ENCODE data around the gene EBF3.

The EBF3 gene

GRCh38 chr10:129843702-129844101, 120.4 kb downstream of the EBF3 start:
- no peak for DNase-seq (ENCODE audit: low read depth in 1 of 2, low spot score in 1 of 2)
- in situ Hi-C loops (cut with HindIII; ENCODE audit: low pct_unique_long_range_greater_than_20kb, low sequenced_read_pairs), result no loop called here
- no peak for TF ChIP-seq JUND (IDR thresholded peaks at IDR 0.05; ENCODE audit: low read depth)

GRCh38 chr10:129843131-129843541, 120.9 kb downstream of the EBF3 start:
- in situ Hi-C loops (cut with HindIII; ENCODE audit: low pct_unique_long_range_greater_than_20kb, low sequenced_read_pairs), result no loop called here
- TF ChIP-seq JUND (IDR thresholded peaks at IDR 0.05; ENCODE audit: low read depth), result no peak
- no peak for DNase-seq (ENCODE audit: low read depth in 1 of 2, low spot score in 1 of 2)

DNA sequence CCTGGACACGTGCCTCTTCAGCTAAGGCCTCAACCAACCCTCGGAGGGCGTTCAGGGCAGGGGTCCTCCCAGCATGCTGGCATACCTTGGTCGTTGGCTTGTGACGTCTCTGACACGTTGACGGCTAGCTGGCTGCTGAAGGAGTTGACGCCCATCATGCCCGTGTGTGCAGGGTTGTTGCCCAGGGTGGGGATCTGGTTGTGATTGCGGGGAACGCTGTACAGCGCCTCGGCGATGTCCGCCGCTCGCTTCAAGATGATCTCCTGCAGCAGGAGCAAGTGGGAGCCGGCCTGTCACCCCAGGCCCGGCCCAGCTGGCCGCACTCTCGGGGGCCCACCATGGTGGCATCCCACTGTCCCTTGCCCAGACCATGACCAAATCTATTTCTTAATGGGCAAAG, 122.0 kb downstream of the EBF3 start:
- in situ Hi-C loops (cut with HindIII; ENCODE audit: low pct_unique_long_range_greater_than_20kb, low sequenced_read_pairs), result no loop called here
- TF ChIP-seq JUND (IDR thresholded peaks at IDR 0.05; ENCODE audit: low read depth), result no peak
- no peak for DNase-seq (ENCODE audit: low read depth in 1 of 2, low spot score in 1 of 2)

DNA sequence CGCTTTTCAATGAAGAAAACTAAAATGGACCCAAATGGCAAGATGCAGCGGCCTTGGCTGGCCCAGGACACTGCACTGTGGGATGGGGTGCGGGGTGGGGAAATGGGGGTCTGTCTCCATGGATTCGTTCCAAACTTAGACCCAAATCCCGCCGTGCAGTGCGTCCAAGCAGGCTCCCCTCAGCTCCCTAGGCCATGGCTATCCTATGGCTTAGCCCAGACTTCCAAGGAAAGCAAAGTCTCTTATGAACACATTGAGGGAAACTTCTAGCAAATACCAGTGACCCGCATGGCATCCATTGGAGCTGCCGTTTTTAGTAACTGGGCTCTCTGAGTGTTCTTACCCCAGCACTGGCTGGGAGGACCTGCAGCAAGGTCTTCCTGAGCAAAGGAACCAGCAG, 122.5 kb downstream of the EBF3 start:
- DNase-seq (ENCODE audit: low read depth in 1 of 2, low spot score in 1 of 2), result no peak
- no peak for TF ChIP-seq JUND (IDR thresholded peaks at IDR 0.05; ENCODE audit: low read depth)
- in situ Hi-C loops (cut with HindIII; ENCODE audit: low pct_unique_long_range_greater_than_20kb, low sequenced_read_pairs), result no loop called here

DNA sequence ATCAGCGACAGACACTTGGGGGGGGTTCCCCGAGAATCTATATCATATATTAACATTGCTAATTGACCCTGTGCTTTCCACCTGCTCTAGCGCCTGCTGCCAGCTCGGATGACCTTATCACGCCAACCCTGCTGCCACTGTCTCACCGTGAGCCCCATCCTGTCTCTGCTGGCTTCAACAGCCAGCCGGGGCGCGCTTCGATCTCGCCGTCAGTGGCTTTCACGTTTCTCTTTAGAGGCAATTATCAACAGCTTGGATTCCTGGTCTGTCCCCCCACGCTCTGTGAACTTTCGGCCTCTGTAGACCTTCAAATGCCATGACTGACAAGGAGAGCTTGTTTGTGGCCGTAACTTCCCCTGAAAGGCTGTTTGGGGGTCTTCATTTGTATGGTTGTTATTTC, 123.0 kb downstream of the EBF3 start:
- in situ Hi-C loops (cut with HindIII; ENCODE audit: low pct_unique_long_range_greater_than_20kb, low sequenced_read_pairs), result no loop called here
- no peak for TF ChIP-seq JUND (IDR thresholded peaks at IDR 0.05; ENCODE audit: low read depth)
- DNase-seq (ENCODE audit: low read depth in 1 of 2, low spot score in 1 of 2), result no peak

GRCh38 chr10:129840196-129840590, 123.9 kb downstream of the EBF3 start:
- no peak for DNase-seq (ENCODE audit: low read depth in 1 of 2, low spot score in 1 of 2)
- TF ChIP-seq JUND (IDR thresholded peaks at IDR 0.05; ENCODE audit: low read depth), result no peak
- in situ Hi-C loops (cut with HindIII; ENCODE audit: low pct_unique_long_range_greater_than_20kb, low sequenced_read_pairs), result no loop called here

DNA sequence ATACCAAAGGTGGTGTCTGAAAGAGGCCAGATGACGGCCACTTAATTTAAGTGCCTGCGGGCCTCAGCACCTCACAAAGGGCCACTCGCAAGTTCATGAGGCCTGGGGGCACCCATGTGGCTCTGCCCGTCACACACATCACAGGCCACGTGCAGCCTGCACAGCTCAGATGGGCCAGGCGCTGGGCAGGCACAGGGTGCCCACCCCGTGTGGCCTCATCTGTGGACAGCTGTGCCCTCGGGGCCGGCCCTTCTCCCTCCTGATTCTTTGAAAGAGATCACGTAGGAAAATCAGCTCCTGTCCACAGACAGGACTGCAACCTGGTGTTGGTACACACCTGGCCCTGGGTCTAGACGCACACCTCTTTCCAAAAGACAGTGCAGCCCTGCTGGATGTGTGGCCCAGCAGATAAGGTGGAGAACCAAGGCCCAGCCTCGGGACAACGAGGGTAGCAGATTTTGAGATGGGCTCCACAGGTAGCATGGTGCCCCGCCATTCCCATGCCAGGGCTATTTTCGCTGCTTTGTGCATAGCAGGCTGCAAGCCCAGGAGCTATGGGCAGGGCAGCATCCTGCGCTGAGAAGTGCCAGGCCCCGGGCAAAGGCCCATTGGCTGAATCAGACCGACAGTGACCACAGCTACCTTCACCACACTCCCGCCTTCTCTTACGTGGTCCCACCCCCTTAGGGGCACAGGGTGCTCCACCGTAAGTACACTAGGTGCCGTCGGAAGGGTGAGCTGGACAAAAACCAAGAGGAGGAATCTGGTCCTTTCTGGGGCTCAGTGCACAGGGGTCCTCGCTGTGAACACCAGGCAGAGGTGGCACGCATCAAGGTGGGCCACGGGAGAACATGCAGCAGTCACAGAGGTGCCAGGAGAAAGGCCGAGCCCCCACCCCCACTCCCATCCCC, 124.5 kb downstream of the EBF3 start:
- no peak for DNase-seq (ENCODE audit: low read depth in 1 of 2, low spot score in 1 of 2)
- TF ChIP-seq JUND (IDR thresholded peaks at IDR 0.05; ENCODE audit: low read depth), result no peak
- in situ Hi-C loops (cut with HindIII; ENCODE audit: low pct_unique_long_range_greater_than_20kb, low sequenced_read_pairs), result no loop called here

GRCh38 chr10:129838794-129839193, 125.3 kb downstream of the EBF3 start:
- TF ChIP-seq JUND (IDR thresholded peaks at IDR 0.05; ENCODE audit: low read depth), result no peak
- DNase-seq (ENCODE audit: low read depth in 1 of 2, low spot score in 1 of 2), result no peak
- in situ Hi-C loops (cut with HindIII; ENCODE audit: low pct_unique_long_range_greater_than_20kb, low sequenced_read_pairs), result no loop called here

GRCh38 chr10:129837909-129838582, 126.0 kb downstream of the EBF3 start:
- TF ChIP-seq JUND (IDR thresholded peaks at IDR 0.05; ENCODE audit: low read depth), result no peak
- in situ Hi-C loops (cut with HindIII; ENCODE audit: low pct_unique_long_range_greater_than_20kb, low sequenced_read_pairs), result no loop called here
- DNase-seq (ENCODE audit: low read depth in 1 of 2, low spot score in 1 of 2), result no peak

- in situ Hi-C loops (cut with HindIII; ENCODE audit: low pct_unique_long_range_greater_than_20kb, low sequenced_read_pairs), result no loop called here
- TF ChIP-seq JUND (IDR thresholded peaks at IDR 0.05; ENCODE audit: low read depth), result no peak
- DNase-seq (ENCODE audit: low read depth in 1 of 2, low spot score in 1 of 2), result no peak
Measured at GRCh38 chr10:129836253-129836652, 127.8 kb downstream of the EBF3 start.

DNA sequence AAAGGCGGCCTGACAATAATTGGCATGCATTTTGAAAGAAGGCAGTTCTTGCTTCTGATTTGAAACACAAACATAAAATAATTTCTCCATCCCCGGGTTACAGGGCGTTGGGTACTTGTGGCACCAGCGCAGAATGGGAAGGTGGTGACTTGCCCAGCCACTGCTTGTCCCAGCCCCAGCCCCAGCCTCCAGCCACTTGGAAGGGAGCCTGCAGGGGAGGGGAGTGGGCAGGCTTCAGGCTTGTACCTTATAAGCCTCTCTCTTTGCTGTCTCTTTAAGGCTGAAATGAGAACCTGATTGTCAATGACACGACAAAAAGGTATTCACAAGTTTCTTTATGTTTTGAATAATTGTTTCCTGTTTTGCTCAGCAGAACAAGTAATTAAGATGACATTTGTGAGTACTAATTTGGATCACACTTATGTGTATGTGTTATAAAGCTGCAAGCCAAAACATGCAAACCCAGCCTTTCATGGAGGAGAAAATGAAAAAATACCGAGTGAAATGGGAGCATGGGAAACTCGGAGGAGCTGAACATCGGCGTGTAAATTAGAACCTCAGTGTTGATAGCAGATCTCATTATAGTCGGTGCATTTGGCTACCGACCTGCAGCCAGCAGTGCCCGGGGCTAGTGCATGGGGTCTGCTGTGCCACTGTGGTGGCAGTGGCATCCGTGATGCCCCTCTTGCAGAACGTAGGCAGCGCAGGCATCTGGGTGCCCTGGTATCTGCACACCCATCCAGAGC, 129.9 kb downstream of the EBF3 start:
- no peak for DNase-seq (ENCODE audit: low read depth in 1 of 2, low spot score in 1 of 2)
- TF ChIP-seq JUND (IDR thresholded peaks at IDR 0.05; ENCODE audit: low read depth), result no peak
- in situ Hi-C loops (cut with HindIII; ENCODE audit: low pct_unique_long_range_greater_than_20kb, low sequenced_read_pairs), result no loop called here

DNA sequence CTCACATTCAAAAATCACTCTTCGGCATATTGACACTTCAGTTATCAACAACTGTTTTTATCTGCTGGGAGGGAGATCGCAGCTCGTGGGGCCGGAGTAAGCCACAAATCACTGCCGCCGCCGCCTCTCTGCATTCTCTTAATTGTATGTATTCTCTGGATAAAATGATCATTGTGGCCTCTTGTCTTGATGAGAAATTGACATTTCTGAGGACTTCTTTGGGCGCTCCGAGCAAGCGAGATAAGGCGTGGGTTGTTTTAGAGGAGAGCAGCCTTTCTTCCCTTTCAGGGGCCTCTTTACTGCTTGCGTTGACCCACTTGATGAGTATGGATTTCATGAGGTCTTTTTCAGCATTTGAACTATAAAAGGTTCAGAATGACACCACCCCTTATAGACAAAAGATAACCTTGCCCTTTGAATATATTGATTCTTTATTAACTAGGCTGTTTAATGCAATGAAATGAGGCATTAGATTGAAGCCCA, 130.6 kb downstream of the EBF3 start:
- TF ChIP-seq JUND (IDR thresholded peaks at IDR 0.05; ENCODE audit: low read depth), result no peak
- in situ Hi-C loops (cut with HindIII; ENCODE audit: low pct_unique_long_range_greater_than_20kb, low sequenced_read_pairs), result no loop called here
- no peak for DNase-seq (ENCODE audit: low read depth in 1 of 2, low spot score in 1 of 2)
